ENCODE measurements around the gene GNA12. TPM values are rescaled to one million over a fixed set of nuclear protein-coding genes. Genes with fewer than 3 reads are reported as not detected.
A peak's percentile ranks its signal among the peaks of the same experiment; 100 is the strongest.

Gene GNA12, protein sequence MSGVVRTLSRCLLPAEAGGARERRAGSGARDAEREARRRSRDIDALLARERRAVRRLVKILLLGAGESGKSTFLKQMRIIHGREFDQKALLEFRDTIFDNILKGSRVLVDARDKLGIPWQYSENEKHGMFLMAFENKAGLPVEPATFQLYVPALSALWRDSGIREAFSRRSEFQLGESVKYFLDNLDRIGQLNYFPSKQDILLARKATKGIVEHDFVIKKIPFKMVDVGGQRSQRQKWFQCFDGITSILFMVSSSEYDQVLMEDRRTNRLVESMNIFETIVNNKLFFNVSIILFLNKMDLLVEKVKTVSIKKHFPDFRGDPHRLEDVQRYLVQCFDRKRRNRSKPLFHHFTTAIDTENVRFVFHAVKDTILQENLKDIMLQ
- polyA plus RNA-seq: 35.5 to 67.5 TPM (median 42.1 TPM) in 3 replicates
- polyA plus RNA-seq (2011; ENCODE audit: low read depth): 3.5 TPM
- 52.4 and 61.2 TPM in 2 replicates for polyA plus RNA-seq (2011; cell fraction: cytosol; rRNA removed)
- polyA plus RNA-seq (2011; cell fraction: nucleus; rRNA removed): 30.6 and 47.8 TPM in 2 replicates
- polyA plus RNA-seq (2012; ENCODE audit: low replicate concordance): 12.7 and 39.9 TPM in 2 replicates
- polyA minus RNA-seq: 55.6 to 84.6 TPM (median 76.0 TPM) in 3 replicates
- polyA minus RNA-seq (2011; cell fraction: cytosol; rRNA and poly(A)+ RNA removed): 50.1 TPM
- 29.0 and 40.4 TPM in 2 replicates for polyA minus RNA-seq (2011; cell fraction: nucleus; rRNA and poly(A)+ RNA removed)

- Histone ChIP-seq H3K79me2 (ENCODE audit: control insufficient read depth, insufficient read depth, low read length) (peaks cover 40% of the 10 kb centered on the region), H3K9me3 (ENCODE audit: control insufficient read depth, low read depth, low read length) (no peaks in the 10 kb centered on the region), H2AFZ (ENCODE audit: control insufficient read depth, low read length) (peak within 1 kb of the TSS; percentile 95), H3K27ac (ENCODE audit: control insufficient read depth, insufficient read depth, low read length) (peak within 1 kb of the TSS; percentile 70), H3K27me3 (ENCODE audit: control insufficient read depth, extremely low read depth, insufficient read depth, low read length) (no peaks in the 10 kb centered on the region), H3K9me1 (ENCODE audit: control insufficient read depth, extremely low read depth, insufficient read depth, low read length) (no peaks in the 10 kb centered on the region), H3K36me3 (ENCODE audit: control insufficient read depth in 2 of 2, extremely low read depth in 1 of 2, insufficient read depth in 2 of 2, low read length in 2 of 2) (peaks cover 2 to 4% of the 10 kb centered on the region in 2 experiments), H3K4me2 (ENCODE audit: control insufficient read depth, extremely low read depth, insufficient read depth, low read depth, low read length) (peak within 1 kb of the TSS; percentile 95), H3K4me1 (ENCODE audit: control insufficient read depth, extremely low read depth, insufficient read depth, low read length) (peaks cover 11% of the 10 kb centered on the region), H4K20me1 (ENCODE audit: control insufficient read depth, extremely low read depth, insufficient read depth, low read length) (peaks cover 2% of the 10 kb centered on the region), H3K4me3 (ENCODE audit: control insufficient read depth in 2 of 3, extremely low read depth in 1 of 3, insufficient read depth in 2 of 3, low read depth in 1 of 3, low read length in 3 of 3) (peak within 1 kb of the TSS; percentile 58 to 86 (median 68)), H3K9ac (ENCODE audit: control insufficient read depth, extremely low read depth, insufficient read depth, low read length) (peak within 1 kb of the TSS; percentile 74)
- FAIRE-seq (peak; percentile 89), DNase-seq (ENCODE audit: low read depth, low spot score) (peak; percentile 76)
- TF ChIP-seq EZH2 (IDR thresholded peaks at IDR 0.05; ENCODE audit: low read length): no peak
- TF ChIP-seq, protein P1, sequence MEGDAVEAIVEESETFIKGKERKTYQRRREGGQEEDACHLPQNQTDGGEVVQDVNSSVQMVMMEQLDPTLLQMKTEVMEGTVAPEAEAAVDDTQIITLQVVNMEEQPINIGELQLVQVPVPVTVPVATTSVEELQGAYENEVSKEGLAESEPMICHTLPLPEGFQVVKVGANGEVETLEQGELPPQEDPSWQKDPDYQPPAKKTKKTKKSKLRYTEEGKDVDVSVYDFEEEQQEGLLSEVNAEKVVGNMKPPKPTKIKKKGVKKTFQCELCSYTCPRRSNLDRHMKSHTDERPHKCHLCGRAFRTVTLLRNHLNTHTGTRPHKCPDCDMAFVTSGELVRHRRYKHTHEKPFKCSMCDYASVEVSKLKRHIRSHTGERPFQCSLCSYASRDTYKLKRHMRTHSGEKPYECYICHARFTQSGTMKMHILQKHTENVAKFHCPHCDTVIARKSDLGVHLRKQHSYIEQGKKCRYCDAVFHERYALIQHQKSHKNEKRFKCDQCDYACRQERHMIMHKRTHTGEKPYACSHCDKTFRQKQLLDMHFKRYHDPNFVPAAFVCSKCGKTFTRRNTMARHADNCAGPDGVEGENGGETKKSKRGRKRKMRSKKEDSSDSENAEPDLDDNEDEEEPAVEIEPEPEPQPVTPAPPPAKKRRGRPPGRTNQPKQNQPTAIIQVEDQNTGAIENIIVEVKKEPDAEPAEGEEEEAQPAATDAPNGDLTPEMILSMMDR (optimal IDR thresholded peaks at IDR 0.05 in 1 of 3, IDR thresholded peaks at IDR 0.05 in 1 of 3, conservative IDR thresholded peaks at IDR 0.05 in 1 of 3; ENCODE audit: extremely low read depth in 1 of 3, insufficient read depth in 2 of 3, low read length in 3 of 3): no peak
- dilution Hi-C loops (cut with MboI; ENCODE audit: extremely low pct_ligation_motif_present, low sequenced_read_pairs): no loop called here
These were observed at the start of gene GNA12 for GRCh38 chr7:2844153-2845033. TSS of gene GNA12 (minus strand) at chr7:2844308. CDS start at chr7:2844161, 147 bp downstream.

- no peak overlapping the region for H3K9ac ChIP-seq (ENCODE audit: control insufficient read depth, extremely low read depth, insufficient read depth, low read length)
- H3K27ac ChIP-seq (ENCODE audit: control insufficient read depth, insufficient read depth, low read length): no peak overlapping the region
- H3K4me1 ChIP-seq (ENCODE audit: control insufficient read depth, extremely low read depth, insufficient read depth, low read length): no peaks in the 10 kb centered on the region
- no peaks in the 10 kb centered on the region for H4K20me1 ChIP-seq (ENCODE audit: control insufficient read depth, extremely low read depth, insufficient read depth, low read length)
- no peaks in the 10 kb centered on the region for H3K9me1 ChIP-seq (ENCODE audit: control insufficient read depth, extremely low read depth, insufficient read depth, low read length)
- dilution Hi-C loops (cut with MboI; ENCODE audit: extremely low pct_ligation_motif_present, low sequenced_read_pairs): no loop called here
- no peak overlapping the region for H2AFZ ChIP-seq (ENCODE audit: control insufficient read depth, low read length)
- no peak overlapping the region for H3K4me3 ChIP-seq (ENCODE audit: control insufficient read depth in 2 of 3, extremely low read depth in 1 of 3, insufficient read depth in 2 of 3, low read depth in 1 of 3, low read length in 3 of 3)
- peaks cover 18% of the 10 kb centered on the region for H3K27me3 ChIP-seq (ENCODE audit: control insufficient read depth, extremely low read depth, insufficient read depth, low read length)
- no peak overlapping the region for H3K4me2 ChIP-seq (ENCODE audit: control insufficient read depth, extremely low read depth, insufficient read depth, low read depth, low read length)
- TF ChIP-seq EZH2 (IDR thresholded peaks at IDR 0.05; ENCODE audit: low read length): no peak
- TF ChIP-seq, protein P1 (optimal IDR thresholded peaks at IDR 0.05 in 1 of 3, IDR thresholded peaks at IDR 0.05 in 1 of 3, conservative IDR thresholded peaks at IDR 0.05 in 1 of 3; ENCODE audit: extremely low read depth in 1 of 3, insufficient read depth in 2 of 3, low read length in 3 of 3): no peak
- no peaks in the 10 kb centered on the region for H3K79me2 ChIP-seq (ENCODE audit: control insufficient read depth, insufficient read depth, low read length)
- DNase-seq (ENCODE audit: low read depth, low spot score): no peak
- no peaks in the 10 kb centered on the region for H3K36me3 ChIP-seq (ENCODE audit: control insufficient read depth in 2 of 2, extremely low read depth in 1 of 2, insufficient read depth in 2 of 2, low read length in 2 of 2)
- H3K9me3 ChIP-seq (ENCODE audit: control insufficient read depth, low read depth, low read length): no peaks in the 10 kb centered on the region
- FAIRE-seq: no peak
These were observed 49.3 kb upstream of the GNA12 start for GRCh38 chr7:2893411-2893861.

Data from keratinocyte (primary cell).